HEK293T (cell line): ENCODE results near the gene ZNF646.

Experiments
- ARNT ChIP-seq: fragments of 450-650 bp; IDR thresholded peaks from 2 replicates; pipeline ENCODE4 v1.6.1; 2017; ENCODE audit warnings: mild to moderate bottlenecking
- SUZ12 ChIP-seq: fragments of 450-650 bp; IDR thresholded peaks from 2 replicates; pipeline ENCODE4 v1.6.1; 2016; ENCODE audit warnings: mild to moderate bottlenecking

DNA sequence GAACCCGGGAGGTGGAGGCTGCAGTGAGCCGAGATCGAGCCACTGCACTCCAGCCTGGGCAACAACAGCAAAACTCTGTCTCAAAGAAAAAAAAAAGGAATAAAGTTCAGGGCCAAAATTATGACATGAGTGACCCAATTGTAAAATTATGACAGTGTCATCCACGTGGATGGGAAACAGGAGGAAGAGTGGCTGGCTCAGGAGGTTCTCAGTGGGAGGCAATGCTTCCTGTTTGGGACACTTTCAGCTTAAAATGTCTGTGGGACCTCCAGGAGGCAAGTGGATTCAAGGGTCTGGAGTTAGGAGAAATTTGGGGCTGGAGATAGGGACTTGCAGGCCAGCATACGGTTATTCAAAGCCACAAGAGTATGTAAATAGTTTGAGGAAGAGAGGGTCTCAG, 48.9 kb upstream of the ZNF646 start:
- TF ChIP-seq ARNT = no peak
- TF ChIP-seq SUZ12 = no peak
